Measurements from ENCODE around the gene KCNG2. TPM values are rescaled to one million over a fixed set of nuclear protein-coding genes. Genes with fewer than 3 reads are reported as not detected.

Gene KCNG2
- total RNA-seq, 4 donors from 2014 or later, result 0.44 TPM; not detected in 3

DNA sequence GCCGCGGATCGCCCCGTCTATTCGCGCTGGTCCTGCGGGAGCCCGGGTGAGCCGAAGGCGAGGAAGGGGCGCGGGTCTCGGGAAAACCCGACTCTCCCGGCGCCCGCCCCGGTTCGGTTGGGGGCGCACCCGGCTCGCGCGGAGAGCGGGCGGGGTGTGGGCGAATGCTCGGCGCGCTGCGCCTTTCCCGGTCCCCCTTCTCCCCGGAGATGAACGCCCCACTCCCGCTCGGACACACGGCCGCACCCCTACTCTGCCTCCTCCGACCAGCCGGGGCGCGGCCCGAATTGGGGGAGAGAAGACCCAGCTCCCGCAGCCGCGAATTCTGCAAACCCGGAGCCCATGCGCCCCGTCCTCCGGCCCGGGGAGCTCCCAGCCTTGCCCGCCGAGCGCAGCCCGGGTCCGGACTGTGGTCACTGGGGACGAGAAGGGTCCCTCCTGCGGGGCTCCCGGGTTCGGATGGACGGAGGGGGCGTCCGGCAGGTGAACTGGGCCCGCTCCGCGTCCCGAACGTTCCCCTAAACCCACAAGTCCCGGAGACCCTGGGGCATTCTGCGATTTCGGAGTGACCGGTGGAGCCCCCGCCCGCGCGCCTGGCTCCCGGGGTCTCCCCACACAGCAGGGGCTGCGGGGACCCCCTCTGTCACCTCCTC lies 734 bp downstream of the KCNG2 start:
- TF ChIP-seq, protein P1, sequence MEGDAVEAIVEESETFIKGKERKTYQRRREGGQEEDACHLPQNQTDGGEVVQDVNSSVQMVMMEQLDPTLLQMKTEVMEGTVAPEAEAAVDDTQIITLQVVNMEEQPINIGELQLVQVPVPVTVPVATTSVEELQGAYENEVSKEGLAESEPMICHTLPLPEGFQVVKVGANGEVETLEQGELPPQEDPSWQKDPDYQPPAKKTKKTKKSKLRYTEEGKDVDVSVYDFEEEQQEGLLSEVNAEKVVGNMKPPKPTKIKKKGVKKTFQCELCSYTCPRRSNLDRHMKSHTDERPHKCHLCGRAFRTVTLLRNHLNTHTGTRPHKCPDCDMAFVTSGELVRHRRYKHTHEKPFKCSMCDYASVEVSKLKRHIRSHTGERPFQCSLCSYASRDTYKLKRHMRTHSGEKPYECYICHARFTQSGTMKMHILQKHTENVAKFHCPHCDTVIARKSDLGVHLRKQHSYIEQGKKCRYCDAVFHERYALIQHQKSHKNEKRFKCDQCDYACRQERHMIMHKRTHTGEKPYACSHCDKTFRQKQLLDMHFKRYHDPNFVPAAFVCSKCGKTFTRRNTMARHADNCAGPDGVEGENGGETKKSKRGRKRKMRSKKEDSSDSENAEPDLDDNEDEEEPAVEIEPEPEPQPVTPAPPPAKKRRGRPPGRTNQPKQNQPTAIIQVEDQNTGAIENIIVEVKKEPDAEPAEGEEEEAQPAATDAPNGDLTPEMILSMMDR (IDR thresholded peaks at IDR 0.05; ENCODE audit: low read depth), result no peak

DNA sequence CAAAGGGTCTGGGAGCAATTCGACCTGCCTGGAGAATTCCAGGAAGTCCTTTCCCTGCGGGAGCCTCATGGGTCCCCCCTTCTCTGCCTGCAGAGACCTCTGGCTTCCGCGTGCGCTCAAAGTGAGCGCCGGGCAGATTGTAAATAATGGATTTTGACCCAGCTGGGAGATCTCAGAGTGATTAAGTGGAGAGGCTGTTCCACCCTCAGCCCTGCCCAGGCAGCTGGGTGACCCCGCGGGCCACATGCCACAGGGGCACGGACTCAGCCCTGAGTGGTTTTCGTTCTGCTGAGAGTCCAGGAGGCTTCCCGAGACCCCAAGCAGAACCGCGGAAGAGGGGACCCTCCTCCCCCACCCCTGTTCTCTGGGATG lies 1.2 kb downstream of the KCNG2 start:
- TF ChIP-seq, protein P1 (IDR thresholded peaks at IDR 0.05; ENCODE audit: low read depth), result no peak

DNA sequence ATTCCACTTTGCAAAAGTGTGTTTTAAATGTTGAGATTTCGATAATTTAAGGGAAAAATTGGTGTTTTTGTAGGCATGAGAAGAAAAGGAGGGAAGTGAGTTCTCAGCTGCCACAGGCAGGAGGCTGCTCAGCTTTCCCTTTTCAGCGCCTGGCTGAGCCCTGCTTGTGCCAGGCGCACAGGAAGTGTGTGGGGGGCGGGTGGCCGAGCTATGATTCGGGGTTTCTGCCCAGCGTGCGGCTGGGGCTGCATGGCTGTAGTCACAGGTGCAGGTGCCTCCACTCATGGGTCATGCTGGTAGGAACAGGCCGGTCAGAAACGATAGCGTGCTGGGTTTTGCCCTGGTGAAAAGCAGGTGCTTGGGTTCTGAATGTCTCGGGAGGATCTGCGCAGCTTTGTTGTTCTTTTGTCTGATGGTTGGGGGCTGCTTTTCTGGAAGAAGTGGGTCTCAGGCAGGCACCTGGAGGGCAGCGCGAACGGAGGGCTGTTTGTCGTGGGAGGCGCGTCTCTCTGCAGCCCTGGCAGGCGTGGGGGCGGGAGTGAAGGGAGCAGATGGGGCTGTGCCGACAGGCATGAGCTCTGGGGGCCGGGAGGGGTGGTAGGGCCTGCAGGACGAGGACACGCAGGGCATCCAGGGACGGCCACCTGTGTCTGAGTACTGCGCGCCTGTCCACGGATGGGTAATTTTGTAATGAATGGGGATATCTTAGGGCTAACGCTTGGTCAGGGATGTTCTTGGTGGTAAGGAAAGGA lies 2.1 kb downstream of the KCNG2 start:
- TF ChIP-seq, protein P1 (IDR thresholded peaks at IDR 0.05; ENCODE audit: low read depth), result no peak

DNA sequence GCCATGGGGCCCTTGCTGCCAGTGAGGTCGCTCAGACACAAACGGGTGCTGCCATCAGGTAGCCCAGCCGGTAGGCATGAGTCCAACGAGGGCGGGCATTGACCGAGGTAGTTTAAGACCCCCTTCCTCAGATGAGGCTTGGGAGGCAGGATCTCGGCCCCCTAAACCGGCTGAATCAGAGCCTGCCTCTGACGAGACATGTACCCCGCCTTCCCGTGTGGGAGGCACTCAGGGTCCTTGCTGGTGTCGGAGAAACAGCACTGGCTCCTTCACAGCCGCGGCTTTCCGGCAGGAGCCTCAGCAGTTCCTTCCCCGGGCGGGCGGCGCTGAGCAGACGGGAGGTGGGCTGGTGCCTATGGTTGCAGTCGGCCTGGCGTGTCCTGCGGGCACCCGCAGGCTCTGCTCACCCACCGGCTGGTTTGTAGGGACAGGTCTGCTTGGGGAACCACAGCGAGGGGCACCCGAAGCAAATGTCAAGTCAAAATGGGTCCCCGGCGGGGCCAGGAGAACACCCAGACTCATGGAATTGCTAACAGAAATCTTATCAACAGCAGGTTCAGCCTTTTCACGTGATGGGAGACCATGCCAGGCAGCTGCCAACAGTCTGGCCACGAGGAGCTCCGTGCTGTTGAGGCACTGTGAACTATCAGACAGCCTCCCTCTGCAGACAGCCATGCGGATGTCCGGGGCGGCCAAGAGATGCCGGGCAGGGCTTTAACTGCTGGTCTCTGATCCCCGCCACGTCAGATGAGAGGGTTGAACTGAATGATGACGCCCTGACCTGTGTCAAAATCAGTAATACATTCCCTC lies 2.8 kb downstream of the KCNG2 start:
- TF ChIP-seq, protein P1 (IDR thresholded peaks at IDR 0.05; ENCODE audit: low read depth), result no peak

DNA sequence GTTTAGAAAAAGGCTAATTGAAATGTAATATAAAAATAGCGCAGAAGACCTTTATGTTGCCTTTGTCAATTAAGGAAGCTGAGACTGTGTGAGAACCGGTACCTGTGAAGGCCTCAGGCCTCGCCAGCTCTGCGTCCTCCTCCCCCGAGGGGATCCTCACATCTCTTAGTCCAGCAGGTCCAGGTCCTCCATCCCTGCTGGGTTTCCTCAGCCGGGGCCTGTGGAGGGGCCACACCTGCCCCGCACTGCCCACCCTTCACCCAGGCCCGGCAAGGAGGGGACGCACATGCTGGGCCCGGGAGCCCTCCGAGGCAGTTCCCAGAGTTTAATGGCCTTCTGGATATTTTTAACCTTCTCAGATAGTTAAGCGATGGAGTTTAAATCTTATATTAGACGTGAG lies 3.5 kb downstream of the KCNG2 start:
- TF ChIP-seq, protein P1 (IDR thresholded peaks at IDR 0.05; ENCODE audit: low read depth), result no peak

DNA sequence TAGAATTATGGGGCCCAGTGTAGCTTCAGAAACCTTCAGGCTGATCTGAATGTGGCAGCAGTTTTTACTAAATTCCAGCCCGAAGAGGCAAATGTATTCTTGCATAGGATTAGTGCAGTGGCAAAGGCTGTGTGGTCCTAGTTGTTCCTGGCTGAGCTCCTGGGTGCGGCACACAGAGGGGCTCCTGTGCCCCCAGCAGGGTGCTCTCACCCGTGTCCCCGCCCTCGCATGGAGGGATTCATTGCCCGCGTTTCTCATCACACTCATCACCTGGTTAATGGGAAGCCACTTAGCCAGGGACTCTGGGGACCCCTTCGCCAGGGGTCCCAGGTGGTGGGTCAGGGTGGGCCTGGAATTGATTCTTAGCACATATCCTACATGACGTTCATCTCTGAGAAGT lies 3.9 kb downstream of the KCNG2 start:
- TF ChIP-seq, protein P1 (IDR thresholded peaks at IDR 0.05; ENCODE audit: low read depth), result no peak

DNA sequence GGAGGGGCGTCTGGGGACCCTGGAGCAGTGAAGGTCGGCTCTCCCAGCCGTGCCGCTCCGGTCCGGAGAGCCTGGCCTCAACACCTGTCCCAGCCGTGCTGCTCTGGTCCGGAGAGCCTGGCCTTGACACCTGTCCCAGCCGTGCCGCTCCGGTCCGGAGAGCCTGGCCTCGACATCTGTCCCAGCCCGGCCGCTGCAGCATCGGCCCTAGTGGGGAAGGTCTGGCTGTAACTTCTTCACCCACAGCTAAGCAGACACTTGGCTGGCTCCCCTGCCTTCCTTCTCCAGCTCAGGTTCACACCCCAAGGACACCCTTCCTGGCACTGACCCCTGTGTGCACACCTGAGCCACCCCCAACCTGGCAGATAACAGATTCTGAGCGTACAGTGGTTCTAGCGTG lies 4.6 kb downstream of the KCNG2 start:
- TF ChIP-seq, protein P1 (IDR thresholded peaks at IDR 0.05; ENCODE audit: low read depth), result no peak
